ENCODE data around the gene SNHG17.
"Not testable (repeated sequence)": the region's sequence is repeated elsewhere in the genome, so short reads cannot be mapped to it uniquely, and the experiment has no call there.

GRCh38 chr20:38441110-38441509, 6.0 kb upstream of the SNHG17 start:
- not testable (repeated sequence) for TF ChIP-seq SMC3 (IDR thresholded peaks at IDR 0.05; ENCODE audit: low read depth, low read length); POLR2A (IDR thresholded peaks at IDR 0.05; ENCODE audit: low read depth, low read length); CTCF (conservative IDR thresholded peaks at IDR 0.05; ENCODE audit: low read depth, low read length); RFX5 (IDR thresholded peaks at IDR 0.05; ENCODE audit: low read depth, low read length); MXI1 (IDR thresholded peaks at IDR 0.05; ENCODE audit: borderline replicate concordance, low read depth, low read length); USF2 (IDR thresholded peaks at IDR 0.05; ENCODE audit: low read depth, low read length); CEBPB (IDR thresholded peaks at IDR 0.05; ENCODE audit: low read depth, low read length); RCOR1 (IDR thresholded peaks at IDR 0.05; ENCODE audit: insufficient replicate concordance, low read length); BHLHE40 (IDR thresholded peaks at IDR 0.05; ENCODE audit: low read depth, low read length); RAD21 (IDR thresholded peaks at IDR 0.05; ENCODE audit: low read length); ELK1 (IDR thresholded peaks at IDR 0.05; ENCODE audit: borderline replicate concordance, low read depth, low read length)
